GM12875 (cell line): ENCODE data around the gene GABARAPL1.

Experiments used
- H3K4me3 ChIP-seq: one replicate; pipeline ENCODE4 v1.5.1; 2011; ENCODE audit warnings: low read depth, low read length, control low read depth
- TF ChIP-seq, protein P1 (sequence below): IDR thresholded peaks from 2 replicates; pipeline ENCODE4 v1.5.1; 2011; ENCODE audit warnings: low read depth, mild to moderate bottlenecking, control low read depth, inconsistent platforms, low read length, moderate library complexity, borderline replicate concordance; ENCODE audit not compliant: insufficient read depth

The GABARAPL1 gene

DNA sequence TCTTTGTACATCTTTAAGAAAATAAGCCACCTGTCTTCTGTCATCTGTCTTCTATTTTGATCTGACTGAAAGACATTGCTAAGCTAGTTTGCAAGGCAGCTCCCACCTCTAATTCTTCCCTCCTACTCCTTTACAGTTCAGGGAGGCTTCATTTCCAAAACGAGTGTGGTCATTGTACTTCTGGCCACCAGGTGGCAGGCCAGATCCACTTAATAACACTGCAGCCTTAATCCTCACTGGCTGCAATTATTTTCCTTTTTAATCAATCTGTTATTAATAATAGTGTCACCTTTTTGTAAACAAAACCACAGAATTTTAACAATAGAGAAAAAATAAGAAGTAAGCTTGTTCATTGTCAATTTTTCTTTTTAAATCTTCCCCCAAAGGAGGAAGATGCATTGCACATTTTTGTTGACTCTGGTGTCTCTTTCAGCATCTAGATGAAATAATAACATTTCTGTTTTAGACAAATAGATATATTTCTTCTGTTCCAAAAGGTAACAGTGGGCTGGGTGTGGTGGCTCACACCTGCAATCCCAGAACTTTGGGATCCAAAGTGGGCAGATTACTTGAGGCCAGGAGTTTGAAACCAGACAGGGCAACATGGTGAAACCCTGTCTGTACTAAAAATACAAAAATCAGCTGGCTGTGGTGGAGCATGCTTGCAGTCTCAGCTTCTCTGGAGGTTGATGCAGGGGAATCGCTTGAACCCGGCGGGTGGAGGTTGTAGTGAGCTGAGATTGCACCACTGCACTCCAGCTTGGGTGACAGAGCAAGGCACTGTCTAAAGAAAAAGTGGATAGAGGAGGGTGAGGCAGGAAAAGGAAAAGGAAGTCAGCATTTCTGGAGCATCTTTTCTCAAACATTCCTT, 23.3 kb downstream of the GABARAPL1 start:
- TF ChIP-seq, protein P1, sequence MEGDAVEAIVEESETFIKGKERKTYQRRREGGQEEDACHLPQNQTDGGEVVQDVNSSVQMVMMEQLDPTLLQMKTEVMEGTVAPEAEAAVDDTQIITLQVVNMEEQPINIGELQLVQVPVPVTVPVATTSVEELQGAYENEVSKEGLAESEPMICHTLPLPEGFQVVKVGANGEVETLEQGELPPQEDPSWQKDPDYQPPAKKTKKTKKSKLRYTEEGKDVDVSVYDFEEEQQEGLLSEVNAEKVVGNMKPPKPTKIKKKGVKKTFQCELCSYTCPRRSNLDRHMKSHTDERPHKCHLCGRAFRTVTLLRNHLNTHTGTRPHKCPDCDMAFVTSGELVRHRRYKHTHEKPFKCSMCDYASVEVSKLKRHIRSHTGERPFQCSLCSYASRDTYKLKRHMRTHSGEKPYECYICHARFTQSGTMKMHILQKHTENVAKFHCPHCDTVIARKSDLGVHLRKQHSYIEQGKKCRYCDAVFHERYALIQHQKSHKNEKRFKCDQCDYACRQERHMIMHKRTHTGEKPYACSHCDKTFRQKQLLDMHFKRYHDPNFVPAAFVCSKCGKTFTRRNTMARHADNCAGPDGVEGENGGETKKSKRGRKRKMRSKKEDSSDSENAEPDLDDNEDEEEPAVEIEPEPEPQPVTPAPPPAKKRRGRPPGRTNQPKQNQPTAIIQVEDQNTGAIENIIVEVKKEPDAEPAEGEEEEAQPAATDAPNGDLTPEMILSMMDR, result peak; percentile 51; the same call in 1 of the 2 replicates
- no peak overlapping the region for H3K4me3 ChIP-seq

DNA sequence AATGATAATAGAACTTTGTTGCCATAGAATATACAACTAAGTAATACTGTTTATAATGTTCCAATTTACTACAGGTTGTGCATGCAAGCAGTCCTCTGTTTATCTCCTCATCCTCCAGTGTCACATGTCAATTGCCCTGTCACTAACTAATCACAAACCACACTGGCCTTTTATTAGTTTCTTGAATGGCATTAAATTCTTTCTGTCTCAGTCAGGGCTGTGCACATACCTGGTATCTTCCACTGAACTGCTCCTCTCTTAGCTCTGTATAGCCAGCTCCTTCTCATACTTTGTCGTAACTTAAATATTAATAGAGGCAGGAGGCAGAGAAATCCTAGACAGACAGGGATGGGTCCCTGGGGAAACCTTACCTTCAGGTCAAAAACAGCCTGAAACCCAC, 24.0 kb downstream of the GABARAPL1 start:
- H3K4me3 ChIP-seq, result no peak overlapping the region
- TF ChIP-seq, protein P1, result no peak

DNA sequence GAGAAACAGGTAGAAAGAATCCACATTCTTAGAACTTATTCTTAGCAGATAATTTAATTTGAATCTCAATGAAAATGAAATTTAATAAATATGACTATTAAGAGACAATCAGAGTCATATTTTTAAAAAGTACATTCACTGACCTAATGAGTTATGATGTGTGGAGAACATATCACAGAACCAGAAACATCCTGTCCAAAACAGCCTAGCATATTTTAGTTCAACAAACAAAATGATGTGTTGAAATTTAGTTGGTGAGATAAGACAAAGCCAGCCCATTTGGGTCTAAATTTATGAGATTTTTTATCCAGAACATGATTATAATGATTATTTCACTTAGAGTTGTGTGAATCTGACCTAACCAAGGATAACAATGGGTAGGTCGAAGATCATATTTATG, 25.8 kb downstream of the GABARAPL1 start:
- H3K4me3 ChIP-seq, result no peak overlapping the region
- TF ChIP-seq, protein P1, result no peak

DNA sequence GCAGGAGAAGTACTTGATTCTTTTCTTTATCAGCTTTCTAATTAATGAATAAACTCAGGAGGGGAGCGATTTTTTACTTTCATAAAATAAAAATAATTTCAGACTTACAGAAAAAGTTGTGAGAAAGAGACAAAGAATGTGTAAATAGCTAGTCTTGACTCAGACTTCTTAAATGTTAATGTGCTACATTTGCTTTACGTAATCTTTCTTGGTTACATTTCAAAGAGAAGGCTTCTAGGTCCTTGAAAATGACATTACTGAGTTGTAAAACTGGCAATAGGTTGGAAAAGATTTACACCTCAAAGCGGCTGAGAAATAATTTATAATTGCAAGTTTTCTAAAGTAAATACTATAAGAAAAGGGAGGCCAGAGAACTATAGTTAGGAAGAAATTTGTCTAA, 28.6 kb downstream of the GABARAPL1 start:
- no peak overlapping the region for H3K4me3 ChIP-seq
- TF ChIP-seq, protein P1, result no peak

DNA sequence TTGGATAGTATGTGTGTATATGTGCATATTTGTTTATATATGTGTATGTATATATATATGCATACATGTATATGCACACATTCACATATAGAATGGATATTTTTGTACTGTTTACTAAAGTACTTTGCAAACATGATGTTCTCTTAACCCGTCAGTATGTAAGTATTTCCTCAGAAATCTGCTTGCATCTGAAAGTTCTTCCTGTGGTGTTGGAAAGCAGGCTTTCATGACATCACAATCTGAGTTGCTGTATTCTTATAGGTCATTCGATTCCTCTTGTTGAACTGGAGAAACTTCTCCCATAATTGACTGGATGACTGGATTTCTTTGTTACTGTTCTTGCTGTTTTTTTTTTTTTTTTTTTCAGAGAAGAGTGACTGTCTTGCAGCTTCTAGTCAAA, 29.1 kb downstream of the GABARAPL1 start:
- TF ChIP-seq, protein P1, result no peak
- H3K4me3 ChIP-seq, result no peak overlapping the region

DNA sequence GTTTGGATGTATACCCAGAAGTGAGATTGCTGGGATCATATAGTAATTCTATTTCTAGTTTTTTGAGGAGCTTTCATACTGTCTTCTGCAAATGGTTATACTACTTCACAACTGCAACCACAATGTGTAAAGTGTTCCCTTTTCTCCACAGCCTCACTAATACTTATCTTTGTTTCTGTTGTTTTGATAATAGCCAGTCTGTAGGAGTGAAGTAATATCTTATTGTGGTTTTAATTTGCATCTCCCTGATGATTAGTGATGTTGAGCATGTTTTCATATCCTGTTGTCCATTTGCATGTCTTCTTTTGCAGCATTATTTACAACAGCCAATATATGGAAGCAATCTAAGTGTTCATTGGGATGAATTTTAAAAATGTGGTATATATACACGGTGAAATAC, 29.9 kb downstream of the GABARAPL1 start:
- H3K4me3 ChIP-seq, result no peak overlapping the region
- TF ChIP-seq, protein P1, result no peak
